GM12878 (cell line): ENCODE results near the gene ATP6V0C. TPM values are rescaled to one million over a fixed set of nuclear protein-coding genes. Genes with fewer than 3 reads are reported as not detected.

Experiments used
- ATAC-seq: fragments of 200-7000 bp; cut with Tn5 transposase; 3 replicates; pipeline ENCODE4 v1.9.1; 2020; ENCODE audit warnings: mild to moderate bottlenecking, moderate library complexity
- BruUV-seq: library from RNA; stranded (reverse); fragments of 400-500 nt; replicated peaks from 2 replicates; lab custom pipeline; 2021; lab: Mats Ljungman, UMichigan
- CTCF ChIA-PET: fragments of 300-600 bp; sonication (Branson Sonifier 250); formaldehyde crosslinking; extraction: SDS; loops from one replicate; lab custom pipeline; 2021; ENCODE audit warnings: inconsistent platforms; lab: Yijun Ruan, JAX
- POLR2A ChIA-PET: fragments of 350-600 bp; formaldehyde crosslinking; extraction: SDS; loops from one replicate; lab custom pipeline; 2021; ENCODE audit warnings: inconsistent platforms; lab: Charles Lee
- RAD21 ChIA-PET: fragments of 300-600 bp; sonication (Branson Sonifier 250); formaldehyde crosslinking; loops from one replicate; lab custom pipeline; 2023; ENCODE audit warnings: antibody characterized with exemption; ENCODE audit not compliant: unreplicated experiment; lab: Charles Lee
- SMC1A ChIA-PET: fragments of 300-600 bp; sonication (Branson Sonifier 250); formaldehyde crosslinking; loops from one replicate; lab custom pipeline; 2023; ENCODE audit not compliant: unreplicated experiment, uncharacterized antibody; lab: Charles Lee
- DNase-seq: peaks from one replicate; pipeline ENCODE4 v3.0.0-alpha.2; 2011; ENCODE audit warnings: low read depth, low spot score
- FAIRE-seq: peaks from 3 replicates; lab custom pipeline; 2011; peaks lifted over from hg19 to GRCh38; lab: Jason Lieb, UNC
- H2AFZ ChIP-seq: 2 replicates; pipeline ENCODE4 v1.6.0; 2011; ENCODE audit warnings: low read depth, low read length, control low read depth; ENCODE audit not compliant: control insufficient read depth
- H3K27ac ChIP-seq: 2 replicates; pipeline ENCODE4 v1.5.1; 2011; ENCODE audit warnings: control low read depth; ENCODE audit not compliant: control insufficient read depth, insufficient read depth
- H3K27me3 ChIP-seq, 2 experiments: replicated peaks in 1 of 2; 2 replicates each; pipeline versions ENCODE4 v1.6.0 to v1.6.1; 2011; ENCODE audit warnings: low read length in 1 of 2; ENCODE audit not compliant: control insufficient read depth in 2 of 2, insufficient read depth in 2 of 2
- H3K36me3 ChIP-seq, 2 experiments: 2 replicates each; pipeline ENCODE4 v1.5.1; 2011; ENCODE audit warnings: low read length in 1 of 2; ENCODE audit not compliant: control insufficient read depth in 2 of 2, insufficient read depth in 2 of 2
- H3K4me1 ChIP-seq: 2 replicates; pipeline ENCODE4 v1.6.1; 2011; ENCODE audit warnings: mild to moderate bottlenecking, low read length, moderate library complexity, mixed read lengths; ENCODE audit not compliant: control insufficient read depth, insufficient read depth
- H3K4me2 ChIP-seq: 2 replicates; pipeline ENCODE4 v1.6.0; 2011; ENCODE audit warnings: control low read depth; ENCODE audit not compliant: control insufficient read depth, insufficient read depth
- H3K4me3 ChIP-seq: fragments of 200-600 bp; sonication (generic); 2 replicates; pipeline ENCODE4 v1.5.1; 2016
- H3K79me2 ChIP-seq: 2 replicates; pipeline ENCODE4 v1.6.0; 2011; ENCODE audit warnings: low read length; ENCODE audit not compliant: control insufficient read depth, insufficient read depth
- H3K9ac ChIP-seq: 2 replicates; pipeline ENCODE4 v1.8.0; 2011; ENCODE audit warnings: low read length, control low read depth, mixed read lengths; ENCODE audit not compliant: control insufficient read depth, insufficient read depth
- H3K9me3 ChIP-seq: replicated peaks from 3 replicates; pipeline ENCODE4 v1.5.1; 2011; ENCODE audit warnings: mild to moderate bottlenecking, low read length; ENCODE audit not compliant: control insufficient read depth, insufficient read depth
- H4K20me1 ChIP-seq: 2 replicates; pipeline ENCODE4 v1.6.0; 2011; ENCODE audit not compliant: control insufficient read depth, insufficient read depth
- ATF3 ChIP-seq: IDR thresholded peaks from 2 replicates; pipeline ENCODE4 v1.6.1; 2011; ENCODE audit warnings: low read depth, mild to moderate bottlenecking, low read length, moderate library complexity, borderline replicate concordance; ENCODE audit errors: extremely low read depth
- BCLAF1 ChIP-seq: fragments of 450-650 bp; IDR thresholded peaks from 2 replicates; pipeline ENCODE4 v1.6.1; 2017; ENCODE audit warnings: antibody characterized with exemption, mild to moderate bottlenecking, moderate library complexity
- CBX3 ChIP-seq: fragments of 200-600 bp; sonication (generic); IDR thresholded peaks from 2 replicates; pipeline ENCODE4 v1.6.1; 2016; ENCODE audit warnings: low read depth, borderline replicate concordance
- IKZF2 ChIP-seq, 2 experiments: fragments of 450-650 bp; IDR thresholded peaks; 2 replicates each; pipeline ENCODE4 v1.6.1; 2017; ENCODE audit warnings: mild to moderate bottlenecking in 2 of 2, moderate library complexity in 2 of 2
- IRF3 ChIP-seq: fragments of 450-650 bp; IDR thresholded peaks from 2 replicates; pipeline ENCODE4 v1.6.1; 2014; ENCODE audit warnings: mild to moderate bottlenecking
- NFYB ChIP-seq: IDR thresholded peaks from 2 replicates; pipeline ENCODE4 v1.6.1; 2011; ENCODE audit warnings: low read depth, mild to moderate bottlenecking, low read length, improper control_type of control experiment, moderate library complexity; ENCODE audit not compliant: insufficient read depth
- POLR2AphosphoS2 ChIP-seq: IDR thresholded peaks from 2 replicates; pipeline ENCODE4 v1.6.1; 2011; ENCODE audit warnings: low read depth, mild to moderate bottlenecking, low read length, improper control_type of control experiment, moderate library complexity
- TCF7 ChIP-seq: IDR thresholded peaks from 2 replicates; pipeline ENCODE4 v1.6.1; 2014; ENCODE audit warnings: antibody characterized with exemption, borderline replicate concordance
- WGBS: methylation state at CpG from one replicate; pipeline ENCODE4 v1.1.6; 2016; ENCODE audit warnings: low lambda C conversion rate; ENCODE audit not compliant: insufficient replicate concordance, insufficient coverage; ENCODE audit errors: missing lambda C conversion rate; 5-methylcytosine and 5-hydroxymethylcytosine counted together
- in situ Hi-C: fragments of 300-500 bp; cut with MboI; formaldehyde crosslinking; loops from 9 replicates; pipeline ENCODE4 v1.14.3; 2018; ENCODE audit warnings: mixed read lengths
- intact Hi-C: fragments of 100-400 bp; cut with micrococcal nuclease; formaldehyde crosslinking; loops from one replicate; pipeline ENCODE4 v1.14.2; 2022; ENCODE audit not compliant: unreplicated experiment
- polyA plus RNA-seq, 11 experiments: library from polyadenylated mRNA; depleted of rRNA in 4 of 11; unstranded in 6 of 11; stranded (reverse) in 5 of 11; fragments of >200 nt; fragmentation: Nextera tagmentation in 4 of 11; fragmentation: Illumina TruSeq in 1 of 11; extraction: Ambion mirVana in 4 of 11; extraction: Trizol in 1 of 11; gene quantifications; 1 replicate in 1 of 11; 2 replicates in 10 of 11; pipeline versions ENCODE4 v1.2.1 to v1.2.3, GENCODE V29; 2011 to 2016; ENCODE audit warnings: inconsistent platforms in 2 of 11, missing spikeins in 2 of 11, low read depth in 1 of 11
- total RNA-seq, 4 experiments: library from RNA; depleted of rRNA in 3 of 4; stranded (reverse); fragments of >200 nt in 3 of 4; fragmentation: Illumina TruSeq in 1 of 4; extraction: Trizol in 1 of 4; gene quantifications; 2 replicates each; pipeline versions ENCODE4 v1.2.1 to v1.2.3, GENCODE V29; 2013 to 2021

Gene ATP6V0C
- total and polyA plus RNA-seq, 10 of the 15 experiments (the other 5 are each of a cell fraction or from before 2014, with no cell fraction given) = 2.4 to 135 (median 18.4) TPM

GRCh38 chr16:2523801-2524231, 10.1 kb downstream of the ATP6V0C start:
- WGBS = 99% methylated on average over 6 of the region's 6 CpGs
- Histone ChIP-seq H2AFZ (no peak overlapping the region), H3K4me3 (no peak overlapping the region), H3K4me1 (peaks cover 7% of the 10 kb centered on the region), H4K20me1 (peaks cover 3% of the 10 kb centered on the region; the same call in 1 of the 2 replicates), H3K9me3 (no peaks in the 10 kb centered on the region), H3K27ac (no peak overlapping the region), H3K4me2 (no peak overlapping the region), H3K36me3 (peaks cover 9 to 27% of the 10 kb centered on the region in 2 experiments; a peak in 3 of 4 replicates), H3K9ac (no peak overlapping the region), H3K27me3 (no peaks in the 10 kb centered on the region), H3K79me2 (peaks cover 15% of the 10 kb centered on the region)
- no peak for TF ChIP-seq BCLAF1
- no peak for TF ChIP-seq TCF7
- ATAC-seq (no peak), DNase-seq (no peak), FAIRE-seq (no peak)
- SMC1A ChIA-PET = no interaction called here
- no TSS peak for BruUV-seq
- POLR2A ChIA-PET = no interaction called here
- intact Hi-C loops = no loop called here
- in situ Hi-C loops = no loop called here
- RAD21 ChIA-PET = no interaction called here
- CTCF ChIA-PET = no interaction called here

GRCh38 chr16:2524339-2524938, 10.7 kb downstream of the ATP6V0C start:
- Histone ChIP-seq H3K9me3 (no peaks in the 10 kb centered on the region), H3K79me2 (peaks cover 9% of the 10 kb centered on the region), H3K4me1 (peaks cover 7% of the 10 kb centered on the region), H3K27ac (no peak overlapping the region), H3K4me2 (no peak overlapping the region), H3K27me3 (no peaks in the 10 kb centered on the region), H4K20me1 (peaks cover 3% of the 10 kb centered on the region; the same call in 1 of the 2 replicates), H3K9ac (no peak overlapping the region), H2AFZ (no peak overlapping the region), H3K36me3 (peaks cover 9 to 24% of the 10 kb centered on the region in 2 experiments; a peak in 3 of 4 replicates), H3K4me3 (no peak overlapping the region)
- WGBS = 79% methylated on average over 9 of the region's 9 CpGs
- BruUV-seq = no TSS peak
- ChIA-PET SMC1A (no interaction called here), CTCF (no interaction called here), POLR2A (no interaction called here), RAD21 (no interaction called here)
- DNase-seq = no peak
- in situ Hi-C loops (no loop called here), intact Hi-C loops (no loop called here)
- FAIRE-seq = no peak
- no peak for ATAC-seq
- TF ChIP-seq POLR2AphosphoS2 (no peak), IKZF2 (IDR thresholded peaks at IDR 0.05) (no peak), BCLAF1 (no peak), NFYB (no peak), IRF3 (no peak), CBX3 (no peak), ATF3 (no peak)
